Neural progenitor cell (in vitro differentiated cells): ENCODE results near the gene BCAS3. TPM values are rescaled to one million over a fixed set of nuclear protein-coding genes. Genes with fewer than 3 reads are reported as not detected.

ENCODE experiments used
- DNase-seq: peaks from one replicate; pipeline ENCODE4 v3.0.0-alpha.2; 2016; ENCODE audit warnings: low spot score
- H2AFZ ChIP-seq: fragments of 200-600 bp; sonication (generic); replicated peaks from 2 replicates; pipeline ENCODE4 v1.6.1; 2016; ENCODE audit warnings: antibody characterized with exemption
- H3F3A ChIP-seq: fragments of 200-600 bp; sonication (generic); 2 replicates; pipeline ENCODE4 v1.6.1; 2016; ENCODE audit warnings: antibody characterized with exemption, low read depth
- H3K27ac ChIP-seq: fragments of 200-600 bp; sonication (generic); 2 replicates; pipeline ENCODE4 v1.5.1; 2016; ENCODE audit warnings: mild to moderate bottlenecking
- H3K27me3 ChIP-seq: fragments of 200-600 bp; sonication (generic); 2 replicates; pipeline ENCODE4 v1.6.1; 2016; ENCODE audit warnings: mild to moderate bottlenecking, moderate library complexity
- H3K36me3 ChIP-seq: fragments of 200-600 bp; sonication (generic); 2 replicates; pipeline ENCODE4 v1.5.1; 2016
- H3K4me1 ChIP-seq: fragments of 200-600 bp; sonication (generic); 2 replicates; pipeline ENCODE4 v1.6.1; 2016; ENCODE audit warnings: mixed run types
- H3K4me2 ChIP-seq: fragments of 200-600 bp; sonication (generic); 2 replicates; pipeline ENCODE4 v1.6.1; 2016
- H3K4me3 ChIP-seq: fragments of 200-600 bp; sonication (generic); 2 replicates; pipeline ENCODE4 v1.5.1; 2016
- H3K79me2 ChIP-seq: fragments of 200-600 bp; sonication (generic); 2 replicates; pipeline ENCODE4 v1.6.1; 2016; ENCODE audit warnings: low read depth
- H3K9ac ChIP-seq: fragments of 200-600 bp; sonication (generic); 2 replicates; pipeline ENCODE4 v1.6.1; 2016
- H3K9me3 ChIP-seq: fragments of 200-600 bp; sonication (generic); 2 replicates; pipeline ENCODE4 v1.5.1; 2016; ENCODE audit warnings: low read depth
- H4K20me1 ChIP-seq: fragments of 200-600 bp; sonication (generic); 2 replicates; pipeline ENCODE4 v1.6.1; 2016; ENCODE audit warnings: low read depth
- H3K27ac Mint-ChIP-seq: 3 replicates; pipeline ENCODE4 v1.8.0; 2021; ENCODE audit warnings: mixed read lengths
- H3K27me3 Mint-ChIP-seq: 2 replicates; pipeline ENCODE4 v1.8.0; 2022; ENCODE audit warnings: low read depth, mild to moderate bottlenecking, inconsistent platforms, moderate library complexity, mixed read lengths; ENCODE audit not compliant: insufficient read depth
- H3K36me3 Mint-ChIP-seq: 3 replicates; pipeline ENCODE4 v1.8.0; 2021; ENCODE audit warnings: mixed read lengths
- H3K4me1 Mint-ChIP-seq: 3 replicates; pipeline ENCODE4 v1.8.0; 2021; ENCODE audit warnings: mixed read lengths
- H3K4me3 Mint-ChIP-seq: 3 replicates; pipeline ENCODE4 v1.8.0; 2021; ENCODE audit warnings: mild to moderate bottlenecking, moderate library complexity, mixed read lengths
- H3K9me3 Mint-ChIP-seq: 3 replicates; pipeline ENCODE4 v1.8.0; 2020; ENCODE audit warnings: mixed read lengths
- EZH2 ChIP-seq: fragments of 200-600 bp; sonication (generic); IDR thresholded peaks from 2 replicates; pipeline ENCODE4 v1.6.1; 2017; ENCODE audit warnings: antibody characterized with exemption, mild to moderate bottlenecking, moderate library complexity
- EZH2phosphoT487 ChIP-seq: fragments of 200-600 bp; sonication (generic); IDR thresholded peaks from 2 replicates; pipeline ENCODE4 v1.6.1; 2017; ENCODE audit warnings: antibody characterized with exemption
- total RNA-seq: library from RNA; depleted of rRNA; stranded (reverse); fragments of >200 nt; gene quantifications from 2 replicates; pipeline ENCODE4 v1.2.3, GENCODE V29; 2015; ENCODE audit warnings: low replicate concordance
- TF ChIP-seq, protein P1 (sequence below): fragments of 200-600 bp; sonication (generic); IDR thresholded peaks from 2 replicates; pipeline ENCODE4 v1.5.1; 2017; ENCODE audit warnings: antibody characterized with exemption, mild to moderate bottlenecking

BCAS3 gene
- total RNA-seq, 1 donor from 2014 or later, result 60.9 TPM

DNA sequence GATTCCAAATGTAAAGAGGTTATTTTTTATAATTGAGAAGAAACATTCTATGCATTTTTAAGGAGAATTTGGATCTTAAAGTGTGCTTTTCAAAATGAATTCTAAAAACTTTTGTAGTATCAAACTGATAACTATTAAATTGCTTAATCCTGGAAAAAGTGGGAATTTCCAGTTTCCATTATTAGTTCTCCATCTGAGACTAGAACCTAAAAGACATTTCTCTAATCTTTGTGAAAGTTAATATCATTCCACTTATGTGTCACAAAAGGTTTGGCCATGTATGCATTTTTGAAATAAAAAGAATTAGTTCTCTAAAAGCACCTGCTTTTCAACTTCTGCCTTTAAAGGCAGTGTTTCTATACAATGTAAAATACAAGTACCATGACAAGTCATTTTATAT is 155.0 kb downstream of the BCAS3 start:
- Histone ChIP-seq H3K4me2 (no peak overlapping the region), H3K79me2 (no peaks in the 10 kb centered on the region), H3K9me3 (no peaks in the 10 kb centered on the region), H3K27me3 (no peaks in the 10 kb centered on the region), H4K20me1 (no peaks in the 10 kb centered on the region), H3K9ac (no peak overlapping the region), H3F3A (no peaks in the 10 kb centered on the region), H3K36me3 (no peaks in the 10 kb centered on the region), H3K4me3 (no peak overlapping the region), H3K27ac (no peak overlapping the region), H2AFZ (no peak overlapping the region), H3K4me1 (no peaks in the 10 kb centered on the region)
- Mint-ChIP-seq H3K27me3 (no peaks in the 10 kb centered on the region), H3K27ac (no peak overlapping the region), H3K4me3 (no peak overlapping the region), H3K36me3 (no peaks in the 10 kb centered on the region), H3K9me3 (no peaks in the 10 kb centered on the region), H3K4me1 (peaks cover 4% of the 10 kb centered on the region)
- TF ChIP-seq EZH2phosphoT487 (no peak), EZH2 (no peak)
- TF ChIP-seq, protein P1, sequence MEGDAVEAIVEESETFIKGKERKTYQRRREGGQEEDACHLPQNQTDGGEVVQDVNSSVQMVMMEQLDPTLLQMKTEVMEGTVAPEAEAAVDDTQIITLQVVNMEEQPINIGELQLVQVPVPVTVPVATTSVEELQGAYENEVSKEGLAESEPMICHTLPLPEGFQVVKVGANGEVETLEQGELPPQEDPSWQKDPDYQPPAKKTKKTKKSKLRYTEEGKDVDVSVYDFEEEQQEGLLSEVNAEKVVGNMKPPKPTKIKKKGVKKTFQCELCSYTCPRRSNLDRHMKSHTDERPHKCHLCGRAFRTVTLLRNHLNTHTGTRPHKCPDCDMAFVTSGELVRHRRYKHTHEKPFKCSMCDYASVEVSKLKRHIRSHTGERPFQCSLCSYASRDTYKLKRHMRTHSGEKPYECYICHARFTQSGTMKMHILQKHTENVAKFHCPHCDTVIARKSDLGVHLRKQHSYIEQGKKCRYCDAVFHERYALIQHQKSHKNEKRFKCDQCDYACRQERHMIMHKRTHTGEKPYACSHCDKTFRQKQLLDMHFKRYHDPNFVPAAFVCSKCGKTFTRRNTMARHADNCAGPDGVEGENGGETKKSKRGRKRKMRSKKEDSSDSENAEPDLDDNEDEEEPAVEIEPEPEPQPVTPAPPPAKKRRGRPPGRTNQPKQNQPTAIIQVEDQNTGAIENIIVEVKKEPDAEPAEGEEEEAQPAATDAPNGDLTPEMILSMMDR, result no peak
- no peak for DNase-seq

DNA sequence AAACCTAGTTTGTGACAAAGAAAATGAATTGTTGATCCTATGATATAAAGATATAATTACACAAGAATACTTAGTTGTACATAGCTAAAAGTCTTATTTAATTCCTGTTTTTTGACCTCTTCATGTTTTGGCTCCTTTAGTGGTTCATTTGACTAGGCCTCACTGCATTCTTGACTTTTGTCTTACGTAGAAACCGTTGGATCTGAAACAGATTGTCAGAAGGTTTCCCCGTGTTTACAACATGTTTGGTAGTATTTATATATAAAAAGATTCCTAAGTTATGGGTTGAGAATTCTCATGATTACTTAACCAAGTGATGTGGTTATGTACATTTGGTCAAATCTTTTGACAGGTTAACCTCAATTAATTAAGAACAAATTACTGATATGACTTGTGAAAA is 162.8 kb downstream of the BCAS3 start:
- DNase-seq, result no peak
- Mint-ChIP-seq H3K4me3 (no peak overlapping the region), H3K27me3 (no peaks in the 10 kb centered on the region), H3K4me1 (no peaks in the 10 kb centered on the region), H3K27ac (no peak overlapping the region), H3K9me3 (no peaks in the 10 kb centered on the region), H3K36me3 (no peaks in the 10 kb centered on the region)
- TF ChIP-seq EZH2phosphoT487 (no peak), EZH2 (no peak)
- TF ChIP-seq, protein P1, result no peak
- Histone ChIP-seq H4K20me1 (no peaks in the 10 kb centered on the region), H3K27me3 (no peaks in the 10 kb centered on the region), H3K4me2 (no peak overlapping the region), H3K27ac (no peak overlapping the region), H3K4me1 (no peaks in the 10 kb centered on the region), H3K9me3 (no peaks in the 10 kb centered on the region), H3K9ac (no peak overlapping the region), H3K79me2 (no peaks in the 10 kb centered on the region), H3F3A (no peaks in the 10 kb centered on the region), H2AFZ (no peak overlapping the region), H3K4me3 (no peak overlapping the region), H3K36me3 (no peaks in the 10 kb centered on the region)

DNA sequence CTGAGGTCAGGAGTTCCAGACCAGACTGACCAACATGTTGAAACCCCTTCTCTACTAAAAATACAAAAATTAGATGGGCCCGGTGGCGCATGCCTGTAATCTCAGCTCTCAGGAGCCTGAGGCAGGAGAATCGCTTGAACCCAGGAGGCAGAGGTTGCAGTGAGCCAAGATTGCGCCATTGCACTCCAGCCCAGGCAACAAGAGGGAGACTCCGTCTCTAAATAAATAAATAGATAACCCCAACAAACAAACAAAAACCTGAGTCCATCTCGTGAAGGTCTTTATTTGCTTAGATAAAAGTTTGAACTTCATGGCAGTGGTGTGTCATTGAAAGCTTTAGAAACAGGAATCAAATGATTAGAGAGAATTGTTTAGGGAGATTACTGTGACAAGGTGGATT is 167.4 kb downstream of the BCAS3 start:
- H3K4me3 ChIP-seq, result no peak overlapping the region
- no peak overlapping the region for H3K9ac ChIP-seq
- TF ChIP-seq EZH2phosphoT487, result no peak
- TF ChIP-seq, protein P1, result no peak
- H4K20me1 ChIP-seq, result no peaks in the 10 kb centered on the region
- Mint-ChIP-seq H3K27ac (no peak overlapping the region), H3K4me1 (no peaks in the 10 kb centered on the region), H3K36me3 (no peaks in the 10 kb centered on the region), H3K4me3 (no peak overlapping the region), H3K27me3 (peaks cover 4% of the 10 kb centered on the region), H3K9me3 (no peaks in the 10 kb centered on the region)
- DNase-seq, result no peak
- no peaks in the 10 kb centered on the region for H3K9me3 ChIP-seq
- no peaks in the 10 kb centered on the region for H3F3A ChIP-seq
- H2AFZ ChIP-seq, result no peak overlapping the region
- H3K36me3 ChIP-seq, result no peaks in the 10 kb centered on the region
- no peak overlapping the region for H3K4me2 ChIP-seq
- no peaks in the 10 kb centered on the region for H3K27me3 ChIP-seq
- H3K79me2 ChIP-seq, result no peaks in the 10 kb centered on the region
- H3K27ac ChIP-seq, result no peak overlapping the region
- H3K4me1 ChIP-seq, result no peaks in the 10 kb centered on the region

DNA sequence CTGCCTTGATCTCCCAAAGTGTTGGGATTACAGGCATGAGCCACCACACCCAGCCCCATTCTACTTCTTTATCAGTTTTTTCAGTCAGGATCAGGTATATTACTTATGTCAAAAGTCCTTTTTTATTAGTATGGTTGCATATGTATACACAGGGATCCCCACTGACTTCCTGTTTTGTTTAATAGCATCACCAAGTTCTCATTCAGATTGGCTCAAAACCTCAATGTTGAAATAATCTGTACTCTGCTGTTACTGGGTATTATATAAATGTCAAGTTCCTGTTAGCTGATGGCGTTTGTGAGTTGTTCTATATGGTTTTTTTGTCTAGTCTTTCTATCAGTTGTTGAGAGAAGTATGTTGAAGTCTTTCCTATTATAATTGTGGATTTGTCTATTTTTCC is 168.5 kb downstream of the BCAS3 start:
- no peak for DNase-seq
- TF ChIP-seq, protein P1, result no peak
- TF ChIP-seq EZH2, result no peak
- no peak for TF ChIP-seq EZH2phosphoT487
- no peaks in the 10 kb centered on the region for H3K36me3 Mint-ChIP-seq
- Histone ChIP-seq H3K9ac (no peak overlapping the region), H4K20me1 (no peaks in the 10 kb centered on the region), H3F3A (no peaks in the 10 kb centered on the region), H3K36me3 (no peaks in the 10 kb centered on the region), H3K9me3 (no peaks in the 10 kb centered on the region), H3K4me3 (no peak overlapping the region), H3K79me2 (no peaks in the 10 kb centered on the region), H3K4me2 (no peak overlapping the region), H3K27me3 (no peaks in the 10 kb centered on the region), H3K4me1 (no peaks in the 10 kb centered on the region), H2AFZ (no peak overlapping the region), H3K27ac (no peak overlapping the region)
- H3K4me3 Mint-ChIP-seq, result no peak overlapping the region
- peaks cover 4% of the 10 kb centered on the region for H3K27me3 Mint-ChIP-seq
- H3K4me1 Mint-ChIP-seq, result no peaks in the 10 kb centered on the region
- H3K27ac Mint-ChIP-seq, result no peak overlapping the region
- no peaks in the 10 kb centered on the region for H3K9me3 Mint-ChIP-seq
